Stimulated activated CD8-positive, alpha-beta memory T cell treated with anti-CD3 and anti-CD28 coated beads, Interleukin-2, amount 100 ng/mL, for 1 hour (primary cell): ENCODE measurements around the gene EMID1.

ENCODE experiments used
- DNase-seq, 2 donors: peaks; one replicate each; pipeline ENCODE4 v3.0.0-alpha.2; 2020; ENCODE audit warnings: low read depth in 2 of 2

Gene EMID1

DNA sequence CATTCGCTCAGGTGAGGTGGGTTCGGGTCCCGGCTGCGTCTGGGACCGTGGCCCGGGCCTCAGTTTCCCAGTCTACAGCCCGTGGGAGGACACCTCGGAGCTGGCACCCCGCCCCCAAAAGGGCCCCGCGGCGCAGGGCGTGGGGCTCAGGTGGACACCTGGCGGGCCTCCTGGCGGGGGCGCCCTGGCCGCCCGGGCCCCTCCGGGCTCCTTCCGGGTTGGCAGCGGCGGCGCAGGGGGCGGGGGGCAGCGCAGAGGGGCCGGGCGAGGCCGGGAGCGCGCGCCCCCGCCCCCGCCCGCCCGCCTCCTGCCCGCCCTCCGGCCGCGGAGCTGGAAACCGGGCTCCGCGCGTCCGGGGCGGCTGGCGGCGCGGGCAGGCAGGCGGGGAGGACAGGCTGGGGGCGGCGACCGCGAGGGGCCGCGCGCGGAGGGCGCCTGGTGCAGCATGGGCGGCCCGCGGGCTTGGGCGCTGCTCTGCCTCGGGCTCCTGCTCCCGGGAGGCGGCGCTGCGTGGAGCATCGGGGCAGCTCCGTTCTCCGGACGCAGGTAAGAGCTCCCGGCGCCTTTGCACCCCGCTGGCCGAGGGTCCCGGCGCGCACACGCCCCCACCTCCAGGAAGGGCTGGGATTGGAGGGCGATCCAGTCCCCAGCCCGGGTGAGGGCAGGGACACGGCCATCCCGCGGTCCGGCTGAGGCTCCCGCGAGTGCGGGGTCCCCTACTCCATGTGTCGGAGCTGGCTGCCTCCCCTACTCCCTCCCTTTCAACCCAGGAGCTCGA, at the start of gene EMID1:
EMID1 (plus strand) TSS at position 303 of the 778 bp plus-strand sequence; CDS start at position 446, 143 bp downstream.
- no peak for DNase-seq

DNA sequence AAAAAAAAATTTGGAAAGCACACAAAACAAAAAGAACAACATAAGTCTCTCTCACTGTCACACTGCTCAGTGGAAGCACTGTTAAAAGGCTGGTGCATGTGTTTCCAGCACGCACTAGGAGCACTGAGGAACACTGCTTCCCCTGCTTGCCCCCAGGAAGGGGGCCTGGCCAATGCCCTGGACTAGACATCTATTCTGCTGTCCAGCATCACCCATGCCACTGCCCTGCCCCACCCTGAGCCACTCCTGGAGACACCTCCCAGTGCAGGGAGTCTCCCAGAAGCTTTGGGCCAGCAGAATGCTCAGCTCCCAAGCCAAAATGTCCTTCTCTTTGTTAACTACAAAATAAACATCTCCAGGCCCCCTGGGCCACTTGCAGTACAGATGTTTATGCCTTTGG, 49.7 kb upstream of the EMID1 start:
- no peak for DNase-seq

DNA sequence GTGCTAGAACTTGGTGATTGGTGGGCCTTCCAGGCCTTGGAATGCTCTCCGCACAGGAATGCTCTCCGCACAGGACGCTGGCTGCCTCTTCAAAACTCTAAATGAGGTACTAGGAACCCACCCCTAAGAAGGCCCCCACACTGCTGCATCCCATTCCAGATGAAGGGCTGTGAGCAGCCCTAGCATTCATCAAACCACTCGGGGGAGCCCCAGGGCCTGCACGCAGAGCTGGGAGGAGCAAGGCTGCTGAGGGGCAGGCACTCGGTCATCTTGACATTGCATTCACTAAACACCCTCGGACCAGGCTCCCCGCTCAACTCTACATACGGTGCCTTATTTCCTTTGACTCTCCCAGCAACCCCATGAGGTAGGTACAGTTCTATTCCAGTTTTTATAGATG, 49.2 kb upstream of the EMID1 start:
- DNase-seq = no peak

DNA sequence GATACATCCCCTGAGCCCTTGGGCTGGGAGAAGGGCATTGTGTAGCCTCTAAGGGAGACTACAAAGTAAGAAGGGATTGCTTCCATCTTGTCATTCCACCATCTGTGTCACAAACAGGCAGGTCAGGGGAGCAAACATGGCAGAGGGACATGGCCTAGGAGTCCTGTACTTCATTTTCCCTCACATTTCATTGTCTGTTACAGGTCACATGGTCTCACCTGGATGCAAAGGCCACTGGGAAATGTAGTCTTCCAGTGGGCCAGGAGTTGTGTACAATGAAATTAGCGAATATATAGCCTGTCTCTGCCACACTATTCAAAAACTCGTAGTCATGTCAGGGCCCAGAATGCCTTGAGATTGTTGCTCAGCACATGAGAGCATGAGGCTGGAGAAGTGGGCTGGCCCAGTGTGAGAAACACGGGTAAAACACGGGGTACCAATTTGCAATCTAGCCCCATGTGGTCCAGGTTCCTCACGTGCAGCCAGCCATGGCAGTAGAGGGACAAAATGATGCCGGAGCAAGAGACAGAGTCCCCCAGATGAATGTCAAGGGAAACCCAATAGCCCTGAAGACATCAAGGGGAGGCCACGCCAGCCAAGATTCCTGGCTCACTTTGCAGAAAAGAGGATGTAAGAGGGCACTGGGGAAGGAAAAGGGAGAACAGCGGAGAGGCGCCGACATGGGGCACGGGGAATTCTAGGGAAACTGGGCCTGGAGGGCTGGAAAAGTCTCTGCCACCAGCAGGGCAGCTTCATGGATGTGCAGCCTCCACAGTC, 47.7 kb upstream of the EMID1 start:
- DNase-seq = no peak

DNA sequence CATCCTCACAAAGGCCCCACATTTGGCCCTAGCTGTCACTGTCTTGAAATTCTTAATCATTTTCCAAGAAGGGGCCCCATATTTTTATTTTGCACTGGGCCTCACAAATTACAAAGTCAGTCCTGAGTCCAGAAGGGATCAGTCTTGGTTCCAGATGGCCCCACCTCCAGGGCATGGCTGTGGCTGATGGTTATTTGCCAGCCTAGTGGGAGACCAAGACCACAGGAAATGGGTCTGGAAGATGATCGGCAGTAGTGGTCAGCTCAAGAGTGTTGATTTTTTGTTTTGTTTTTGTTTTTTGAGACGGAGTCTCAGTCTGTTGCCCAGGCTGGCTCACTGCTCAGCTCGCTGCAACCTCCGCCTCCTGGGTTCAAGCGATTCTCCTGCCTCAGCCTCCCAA, 47.1 kb upstream of the EMID1 start:
- no peak for DNase-seq

DNA sequence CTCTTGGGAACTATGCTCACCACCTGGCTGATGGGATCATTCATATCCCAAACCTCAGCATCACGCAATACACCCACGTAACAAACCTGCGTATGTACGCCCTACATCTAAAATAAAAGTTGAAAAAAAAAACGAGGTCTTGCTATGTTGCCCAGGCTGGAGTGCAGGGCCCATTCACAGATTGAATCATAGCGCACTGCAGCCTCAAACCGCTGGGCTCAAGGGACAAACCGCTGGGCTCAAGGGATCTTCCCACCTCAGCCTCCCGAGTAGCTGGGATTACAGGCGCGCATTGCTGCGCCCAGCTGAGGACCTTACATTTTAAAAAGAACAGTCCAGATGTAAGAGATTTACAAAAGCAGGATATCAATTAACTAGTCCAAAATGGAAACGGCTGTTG, 41.9 kb upstream of the EMID1 start:
- DNase-seq = no peak

DNA sequence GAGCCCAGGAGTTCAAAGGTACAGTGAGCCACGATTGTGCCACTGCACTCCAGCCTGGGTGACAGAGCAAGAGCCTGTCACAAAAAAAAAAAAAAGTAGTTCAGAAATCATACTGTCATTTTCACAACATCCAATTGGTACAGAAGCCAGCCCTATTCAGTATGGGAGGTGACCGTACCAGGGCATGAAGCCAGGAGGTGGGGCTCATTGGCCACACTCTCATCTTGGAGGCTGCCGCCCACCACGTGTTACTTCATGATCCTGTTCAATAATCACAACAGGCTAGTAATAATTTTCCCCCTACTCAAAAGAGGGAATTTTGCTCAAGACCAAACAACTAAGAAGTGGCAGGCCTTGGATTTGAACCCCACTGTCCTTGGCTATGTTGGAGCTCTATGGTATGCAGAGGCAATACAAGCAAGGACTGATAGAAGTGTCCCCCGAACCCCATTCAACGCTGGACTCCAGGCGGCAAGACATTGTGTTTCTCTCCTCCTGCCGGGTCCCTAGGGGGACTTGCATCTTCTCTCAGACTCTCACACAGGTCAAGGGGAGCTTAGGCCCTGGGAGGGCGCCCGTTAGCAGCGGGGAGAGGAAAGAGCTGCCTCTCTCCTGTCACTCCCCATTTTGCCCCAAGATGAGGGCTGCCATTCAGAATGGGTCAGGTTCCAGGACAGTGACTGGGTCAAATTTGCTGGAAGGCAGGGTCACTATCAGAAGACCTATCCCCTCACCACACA, 40.2 kb upstream of the EMID1 start:
- DNase-seq = no peak

DNA sequence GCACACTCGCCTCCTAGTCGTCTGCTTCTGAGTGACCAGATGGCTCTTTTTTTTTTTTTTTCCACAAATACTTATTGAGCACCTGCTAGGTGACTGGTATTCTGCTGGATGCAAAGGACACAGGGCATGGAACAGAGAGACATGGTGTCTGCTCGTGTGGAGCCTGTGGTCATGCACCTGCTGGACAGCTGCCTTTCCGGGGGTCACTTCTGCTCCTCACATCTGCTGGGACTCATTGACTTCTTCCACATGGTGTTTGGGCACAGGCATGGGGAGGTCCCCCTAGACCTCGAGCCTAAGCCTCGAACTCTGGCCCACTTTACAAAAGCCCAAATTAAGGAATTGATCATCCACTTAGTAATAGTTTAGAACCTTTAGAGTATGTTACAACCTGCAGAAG, 39.5 kb upstream of the EMID1 start:
- DNase-seq = no peak

DNA sequence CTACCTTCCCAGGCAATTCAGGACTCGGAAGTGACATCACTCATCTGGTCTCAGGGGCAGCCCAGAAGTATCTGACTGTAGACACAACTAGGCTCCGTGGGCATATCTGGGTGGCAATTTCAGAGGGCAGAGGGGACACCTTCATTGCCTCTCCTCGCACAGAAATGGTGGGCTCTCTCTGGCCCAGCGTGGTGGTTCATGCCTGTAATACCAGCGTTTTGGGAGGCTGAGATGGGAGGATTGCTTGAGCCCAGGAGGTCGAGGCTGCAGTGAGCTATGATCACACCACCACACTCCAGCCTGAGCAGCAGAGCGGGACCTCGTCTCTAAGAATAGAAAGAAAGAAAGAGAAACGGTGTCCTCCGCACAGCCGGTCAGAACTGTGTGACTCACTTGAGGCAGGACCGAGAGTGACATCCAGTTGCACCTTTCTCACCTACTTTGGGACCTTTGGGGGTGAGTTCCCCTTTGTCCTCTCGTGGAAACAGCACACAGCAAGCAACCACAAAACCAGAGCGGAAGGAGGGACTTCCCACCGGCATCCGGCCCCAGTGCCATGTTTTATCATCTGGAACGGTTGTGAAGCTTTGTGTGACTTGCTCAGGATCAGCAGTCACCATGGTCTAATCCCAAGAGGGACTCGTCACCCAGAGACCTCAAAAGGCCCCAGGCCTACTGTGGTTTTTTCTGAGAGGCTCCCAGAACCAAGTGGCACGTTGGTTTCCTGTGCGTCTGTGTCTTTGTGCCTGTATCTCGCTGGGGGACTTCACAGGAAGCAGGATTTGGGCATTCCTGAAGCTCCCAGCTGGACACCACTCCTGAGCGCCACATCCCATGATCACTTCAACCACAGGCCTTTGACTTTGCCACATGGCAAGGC, 38.4 kb upstream of the EMID1 start:
- no peak for DNase-seq

DNA sequence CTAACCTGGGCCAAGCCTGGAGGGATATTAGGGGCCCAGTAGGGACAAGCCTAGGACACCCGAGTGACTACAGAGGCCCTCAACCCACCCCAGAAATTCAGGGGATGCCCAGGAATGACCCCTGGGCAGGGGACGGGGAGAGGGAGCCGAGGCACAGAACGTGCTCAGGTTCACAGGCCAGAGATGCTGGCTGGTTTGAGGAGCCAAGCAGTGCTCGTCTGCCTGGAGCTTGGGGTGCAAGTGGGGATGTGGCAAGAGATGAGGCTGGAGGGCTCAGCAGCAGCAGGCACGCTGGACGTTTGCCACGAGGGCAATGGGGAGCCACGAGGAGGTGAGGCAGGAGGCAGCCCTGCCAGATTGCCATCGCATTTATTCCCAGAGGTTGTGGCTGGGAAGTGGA, 34.0 kb upstream of the EMID1 start:
- no peak for DNase-seq

DNA sequence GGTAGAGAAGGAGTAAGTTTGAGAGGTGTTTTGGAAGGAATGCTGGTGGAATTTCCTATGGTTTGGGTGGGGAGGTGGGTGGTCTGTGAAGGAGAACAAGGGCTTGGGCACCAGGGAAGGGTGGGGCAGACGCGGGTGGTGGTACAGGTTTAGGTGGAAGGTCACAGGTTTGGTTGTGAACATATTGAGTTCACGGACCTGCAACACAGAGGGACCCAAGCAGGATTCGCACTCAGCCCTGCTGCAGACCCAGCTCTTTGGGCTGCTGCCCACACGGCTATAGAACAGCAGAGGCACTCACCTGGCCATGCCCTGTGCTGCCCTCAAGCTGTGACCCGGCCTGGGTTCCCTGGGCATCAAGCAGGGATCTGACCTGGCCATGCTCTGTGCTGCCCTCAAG, 33.5 kb upstream of the EMID1 start:
- no peak for DNase-seq

DNA sequence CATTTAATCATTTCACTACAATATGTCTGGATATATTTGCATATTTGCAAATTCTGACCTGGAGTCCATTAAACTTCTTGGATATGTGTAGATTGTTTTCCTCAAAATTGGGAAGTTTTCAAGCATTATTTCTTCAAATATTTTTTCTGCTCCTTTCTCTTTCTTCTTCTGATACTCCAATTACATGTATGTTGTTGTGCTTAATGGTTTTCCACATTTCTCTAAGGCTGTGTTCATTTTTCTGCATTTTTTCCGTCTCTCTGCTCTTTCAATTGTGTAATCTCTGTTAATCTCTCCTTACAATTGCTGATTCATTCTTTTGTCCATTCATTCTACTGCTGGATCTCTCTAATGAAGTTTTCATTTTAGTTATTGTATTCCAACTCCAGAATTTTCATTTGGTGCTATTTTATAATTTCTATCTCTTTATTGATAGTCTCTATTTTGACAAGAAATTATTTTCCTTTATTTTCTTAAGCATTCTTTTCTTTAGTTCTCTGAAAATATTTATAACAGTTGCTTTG, 30.3 kb upstream of the EMID1 start:
- DNase-seq = no peak

DNA sequence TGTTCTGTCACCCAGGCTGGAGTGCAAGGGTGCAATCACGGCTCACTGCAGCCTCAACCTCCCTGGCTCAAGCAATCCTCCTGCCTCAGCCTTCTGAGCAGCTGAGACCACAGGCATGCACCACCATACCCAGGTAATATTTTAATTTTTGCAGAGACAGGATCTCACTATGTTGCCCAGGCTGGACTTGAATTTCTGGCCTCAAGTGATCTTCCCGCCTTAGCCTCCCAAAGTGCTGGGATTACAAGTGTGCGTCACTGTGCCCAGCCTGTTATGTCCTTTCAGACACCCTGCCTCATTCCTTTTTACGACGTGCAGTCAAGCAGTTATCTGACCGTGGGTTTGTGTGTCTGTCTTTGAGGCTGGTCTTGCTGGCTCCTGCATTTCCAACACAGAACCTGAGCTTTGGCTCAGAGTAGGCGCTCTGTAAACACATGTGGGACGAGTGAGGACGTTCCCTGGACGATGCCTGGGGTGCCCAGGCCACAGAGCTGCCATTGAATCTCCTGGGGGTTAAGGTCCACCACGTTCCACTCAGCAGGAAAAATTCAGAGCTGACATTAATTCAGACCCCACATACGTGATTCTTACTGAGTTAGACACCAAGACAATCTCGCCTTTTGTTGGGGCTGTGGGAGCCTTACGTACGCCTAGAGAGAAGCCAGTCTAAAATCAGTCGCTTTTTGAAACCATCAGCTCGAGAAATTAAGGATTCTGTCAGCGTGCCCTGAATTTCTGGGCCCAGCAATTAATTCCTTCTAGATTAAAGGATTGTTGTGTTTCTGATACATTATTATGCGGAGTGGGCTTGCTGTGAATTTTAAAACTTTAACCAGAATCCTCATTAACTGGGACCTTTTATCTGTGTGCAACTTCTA, 21.5 kb upstream of the EMID1 start:
- no peak for DNase-seq

DNA sequence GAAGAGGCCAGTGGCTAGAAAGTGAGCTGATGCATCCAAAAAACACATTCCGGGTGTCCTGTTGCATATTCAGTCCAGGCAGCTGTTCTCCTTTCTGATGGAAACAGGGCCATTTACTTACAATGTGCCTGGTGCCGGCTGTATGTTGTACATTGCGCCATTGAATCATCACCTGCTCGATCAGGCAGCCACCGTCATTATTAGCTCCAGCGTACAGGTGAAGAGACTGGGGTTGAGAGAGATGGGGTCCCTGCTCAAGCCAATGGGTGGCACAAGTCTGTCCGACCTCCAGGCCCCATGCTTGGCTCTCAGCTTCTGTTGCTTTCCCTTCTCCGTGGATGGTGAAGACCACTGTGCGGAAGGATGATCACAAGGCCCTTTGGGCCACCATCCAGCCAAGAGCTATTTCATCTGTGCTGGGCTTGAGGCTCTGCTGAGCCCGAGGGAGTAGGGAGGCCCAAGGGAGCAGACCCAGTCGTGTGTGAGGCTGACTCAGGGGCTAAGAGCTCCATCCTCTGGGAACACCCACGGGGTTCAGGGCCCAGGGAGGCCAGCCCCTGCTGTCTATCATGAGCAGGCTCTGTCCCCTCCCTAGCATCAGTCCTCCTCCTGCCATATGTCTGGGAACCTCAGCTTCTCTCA, 20.7 kb upstream of the EMID1 start:
- DNase-seq = no peak

DNA sequence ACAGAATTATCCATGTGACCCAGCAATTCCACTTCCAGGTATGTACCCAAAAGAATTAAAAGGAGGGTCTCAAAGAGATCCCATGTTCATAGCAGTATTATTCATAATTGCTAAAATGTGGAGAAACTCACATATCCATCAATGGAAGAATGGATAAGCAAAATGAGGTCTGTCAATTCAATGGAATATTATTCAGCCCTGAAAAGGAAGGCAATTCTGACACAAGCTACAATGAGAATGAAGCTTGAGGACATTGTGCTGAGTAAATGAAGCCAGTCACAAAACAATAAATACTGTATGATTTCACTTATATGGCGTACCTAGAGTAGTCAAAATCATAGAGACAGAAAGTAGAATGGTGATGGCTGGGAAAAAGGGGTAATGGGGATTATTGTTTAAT, 19.4 kb upstream of the EMID1 start:
- DNase-seq = no peak

DNA sequence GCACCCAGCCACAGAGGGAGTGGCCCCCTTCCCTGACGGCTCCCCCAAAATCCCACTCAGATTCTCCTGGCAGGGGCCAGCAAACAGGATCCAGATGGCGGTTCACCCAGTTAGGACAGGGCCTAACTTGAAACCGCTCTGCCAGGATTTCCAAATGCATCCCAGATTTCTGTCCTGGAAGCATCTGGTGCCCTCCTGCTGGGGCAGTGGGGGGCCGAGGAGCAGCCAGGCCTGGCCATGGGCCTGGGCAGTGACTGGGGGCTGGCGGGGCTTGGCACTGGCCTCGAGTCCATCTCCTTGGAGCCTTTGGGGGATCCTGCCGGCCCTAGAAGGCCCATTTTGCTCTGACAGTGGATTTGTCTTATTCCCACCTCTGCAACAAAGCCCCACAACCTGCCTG, 17.9 kb upstream of the EMID1 start:
- no peak for DNase-seq

DNA sequence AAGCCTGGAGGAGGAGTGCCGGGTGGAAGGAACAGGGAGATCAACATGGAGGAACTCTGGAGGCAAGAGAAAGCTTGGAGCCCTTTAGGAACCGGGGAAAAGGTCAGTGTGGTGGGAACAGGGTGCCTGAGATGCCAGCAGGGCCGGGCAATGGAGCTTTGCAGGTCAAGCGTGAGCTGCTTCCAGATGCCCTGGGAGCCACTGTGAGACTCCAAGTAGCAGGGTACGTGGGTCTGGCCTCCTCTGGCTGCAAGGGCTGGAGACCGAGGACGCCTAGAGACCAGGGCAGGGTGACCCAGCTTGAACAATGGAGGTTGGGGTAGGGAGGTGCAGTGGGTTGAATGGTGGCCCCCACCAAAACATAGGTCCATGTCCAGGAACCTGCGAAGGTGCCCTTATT, 15.6 kb upstream of the EMID1 start:
- no peak for DNase-seq

DNA sequence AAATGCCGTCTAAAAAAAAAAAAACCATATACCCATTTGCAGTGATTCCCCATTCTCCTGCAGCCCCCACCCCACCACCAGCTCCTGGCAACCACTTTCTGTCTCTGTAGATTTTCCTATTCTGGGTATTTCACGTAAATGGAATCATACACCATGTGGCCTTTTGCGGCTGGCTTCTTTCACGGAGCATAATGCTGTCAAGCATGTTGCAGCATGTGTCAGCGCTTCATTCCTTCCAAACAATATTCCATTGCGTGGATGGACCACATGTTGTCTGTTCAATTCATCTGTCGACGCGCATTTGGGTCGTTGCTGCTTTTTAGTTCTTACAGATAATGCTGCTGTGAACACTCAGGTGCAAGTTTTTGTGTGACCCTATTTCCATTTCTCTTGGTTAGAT, 14.8 kb upstream of the EMID1 start:
- DNase-seq = no peak

DNA sequence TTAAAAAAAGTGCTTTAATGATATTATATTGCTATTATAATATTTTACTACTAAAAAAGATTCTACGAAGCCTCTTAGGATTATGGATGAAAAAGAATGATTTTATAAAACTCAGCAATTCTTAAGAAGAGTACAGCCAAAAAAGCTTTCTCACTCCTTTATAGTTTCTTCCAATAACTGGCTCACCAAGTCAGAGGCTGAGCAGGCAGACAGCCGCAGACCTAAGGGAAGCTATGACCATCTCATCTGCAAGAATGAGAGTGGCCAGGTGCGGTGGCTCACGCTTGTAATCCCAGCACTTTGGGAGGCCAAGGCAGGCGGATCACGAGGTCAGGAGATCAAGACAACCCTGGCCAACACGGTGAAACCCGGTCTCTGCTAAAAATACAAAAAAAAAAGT, 12.7 kb upstream of the EMID1 start:
- no peak for DNase-seq

DNA sequence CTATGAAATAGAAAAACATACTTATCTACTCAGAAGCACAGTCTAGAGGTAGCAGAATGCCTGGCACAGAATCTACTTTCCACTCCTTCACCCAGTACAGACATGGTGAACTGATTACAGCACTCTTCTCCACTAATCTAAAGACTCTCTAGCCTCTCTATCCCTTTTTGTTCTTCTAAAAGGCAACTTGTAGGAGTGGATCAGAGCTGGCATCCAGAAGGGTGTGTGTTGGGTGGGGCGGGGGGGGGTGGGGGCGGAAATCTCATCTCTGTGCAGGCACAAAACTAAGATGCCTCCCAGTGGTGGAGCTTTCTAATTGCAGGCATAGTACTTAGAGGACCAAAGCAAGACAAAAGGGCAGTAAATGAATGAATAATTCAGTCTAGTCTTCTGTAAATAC, 11.5 kb upstream of the EMID1 start:
- DNase-seq = no peak
